GM12891 (cell line): Measurements from ENCODE around the gene CA9.

Experiments used
- DNase-seq: peaks from one replicate; pipeline ENCODE4 v3.0.0; 2011; ENCODE audit warnings: low spot score; ENCODE audit not compliant: insufficient read length
- FAIRE-seq: peaks from 2 replicates; lab custom pipeline; 2011; peaks lifted over from hg19 to GRCh38; lab: Jason Lieb, UNC
- PAX5 ChIP-seq: IDR thresholded peaks from 2 replicates; pipeline ENCODE4 v1.6.1; 2011; ENCODE audit warnings: low read length, moderate library complexity, mild to moderate bottlenecking; ENCODE audit not compliant: insufficient read depth, severe bottlenecking
- POLR2A ChIP-seq: IDR thresholded peaks from 2 replicates; pipeline ENCODE4 v1.6.1; 2011; ENCODE audit warnings: low read depth, low read length, control low read depth
- POLR2AphosphoS5 ChIP-seq: IDR thresholded peaks from 2 replicates; pipeline ENCODE4 v1.6.1; 2011; ENCODE audit warnings: low read depth, low read length, control low read depth
- POU2F2 ChIP-seq: IDR thresholded peaks from 2 replicates; pipeline ENCODE4 v1.6.1; 2011; ENCODE audit warnings: low read depth, mild to moderate bottlenecking, control low read depth, low read length, moderate library complexity
- SPI1 ChIP-seq: IDR thresholded peaks from 2 replicates; pipeline ENCODE4 v1.6.1; 2011; ENCODE audit warnings: low read depth, low read length, control low read depth
- TAF1 ChIP-seq: IDR thresholded peaks from 2 replicates; pipeline ENCODE4 v1.6.1; 2011; ENCODE audit warnings: low read depth, low read length, control low read depth

CA9 gene

DNA sequence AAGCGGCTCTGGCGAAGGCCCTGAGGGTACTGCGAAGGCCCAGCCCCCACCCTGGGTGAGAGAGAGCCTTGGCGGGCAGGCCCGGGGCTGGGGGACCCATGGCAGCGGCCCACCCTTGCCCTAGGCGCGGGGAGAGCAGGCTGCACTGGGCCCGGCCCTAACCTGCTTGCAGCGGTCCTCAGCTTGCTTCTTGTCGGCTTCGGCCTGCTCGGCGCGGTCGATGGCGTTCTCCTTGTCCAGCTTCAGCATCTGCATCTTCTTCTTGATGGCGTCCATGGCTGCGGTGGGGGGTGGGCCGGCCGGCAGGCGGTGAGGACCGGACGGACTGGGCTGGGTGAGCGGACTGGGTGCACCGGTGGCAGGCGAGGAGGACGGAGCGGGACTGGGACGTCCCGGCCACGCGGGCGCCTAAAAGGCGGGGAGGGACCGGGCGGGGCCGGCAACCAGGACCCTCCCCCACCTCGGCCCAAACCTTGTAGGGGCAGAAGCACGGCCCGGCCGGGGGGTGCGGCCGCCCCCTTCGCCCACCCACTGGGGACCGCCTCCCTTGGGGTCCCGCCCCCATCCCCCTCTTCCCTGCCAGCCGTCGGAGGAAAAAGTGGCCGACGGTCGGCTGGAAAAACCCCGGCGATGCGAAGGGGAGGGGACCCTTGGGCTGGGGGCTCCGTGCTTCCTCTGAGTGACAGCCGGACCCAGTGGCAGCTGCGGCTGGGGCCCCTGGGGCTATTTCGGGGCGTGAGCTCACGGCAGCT lies 16.0 kb downstream of the CA9 start, which contains the start of gene TPM2:
Gene TPM2 (minus strand): TSS at position 384 of the 752 bp plus-strand sequence. CDS start 108 bp downstream, at position 276.
- FAIRE-seq: no peak
- peak; percentile 53 for DNase-seq
- no peak for TF ChIP-seq POU2F2
- TF ChIP-seq TAF1: no peak
- no peak for TF ChIP-seq SPI1
- no peak for TF ChIP-seq PAX5
- TF ChIP-seq POLR2AphosphoS5: 0 out of 2 replicates have a peak, but pooled peaks have one; percentile 48
- TF ChIP-seq POLR2A: peak; percentile 44; the same call in 1 of the 2 replicates

DNA sequence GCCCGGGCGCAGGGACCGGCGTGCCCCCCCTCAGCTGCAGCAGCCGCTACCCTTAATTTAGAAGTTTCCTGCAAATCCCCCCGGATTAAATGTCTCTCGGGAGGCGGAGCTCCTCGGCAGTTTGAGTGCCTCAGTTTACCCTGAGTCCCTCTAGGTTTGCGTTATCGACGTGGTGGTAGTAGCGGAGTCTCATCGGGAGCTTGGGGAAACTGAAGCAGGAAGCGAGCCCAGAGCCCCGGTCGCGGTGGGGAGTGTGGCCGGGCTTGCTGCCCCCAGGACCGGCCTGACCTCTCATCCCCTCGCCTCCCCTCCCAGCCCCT lies 16.5 kb downstream of the CA9 start:
- DNase-seq (no peak), FAIRE-seq (peak; percentile 63)
- TF ChIP-seq POU2F2: no peak
- TF ChIP-seq PAX5: no peak
- TF ChIP-seq POLR2AphosphoS5: no peak
- no peak for TF ChIP-seq SPI1
- TF ChIP-seq POLR2A: no peak
- no peak for TF ChIP-seq TAF1

DNA sequence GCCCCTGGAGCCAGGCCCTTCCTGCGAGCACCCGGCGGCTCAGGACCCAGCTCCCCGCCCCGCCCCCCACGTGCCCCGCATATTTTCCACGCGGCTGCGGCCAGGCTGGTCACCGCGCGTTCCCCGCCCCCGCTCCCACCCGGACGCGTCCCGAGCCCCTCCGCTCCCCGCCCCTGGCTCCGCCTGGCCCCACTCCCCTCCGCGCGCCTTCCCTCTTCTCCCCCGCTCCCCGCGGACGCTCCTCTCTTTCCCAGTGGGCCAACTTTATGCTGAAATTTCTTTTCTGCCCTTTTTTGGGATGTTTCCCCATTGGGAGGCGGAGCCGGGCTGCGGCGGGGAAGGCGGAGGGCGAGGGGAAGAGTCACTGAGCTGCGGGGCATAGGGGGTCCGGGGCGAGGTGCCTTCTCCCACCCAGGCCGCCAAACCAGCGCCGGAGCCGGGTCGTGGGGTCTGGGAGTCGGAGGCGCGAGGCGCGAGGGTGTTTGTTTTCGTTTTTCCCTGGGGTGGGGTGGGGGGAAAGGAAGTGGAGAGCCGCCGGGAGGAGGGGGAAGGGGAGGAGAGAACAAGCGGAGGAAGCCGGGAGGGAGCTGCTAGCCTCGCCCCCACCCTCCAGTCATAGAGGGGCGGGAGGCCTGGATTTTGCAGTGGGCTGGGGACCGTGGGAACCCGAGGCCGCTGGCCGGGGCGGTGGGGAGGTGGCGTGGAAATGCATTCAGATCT lies 17.0 kb downstream of the CA9 start:
- TF ChIP-seq POLR2A: no peak
- no peak for TF ChIP-seq POLR2AphosphoS5
- no peak for TF ChIP-seq TAF1
- TF ChIP-seq POU2F2: no peak
- TF ChIP-seq SPI1: no peak
- TF ChIP-seq PAX5: no peak
- DNase-seq: peak; percentile 54

DNA sequence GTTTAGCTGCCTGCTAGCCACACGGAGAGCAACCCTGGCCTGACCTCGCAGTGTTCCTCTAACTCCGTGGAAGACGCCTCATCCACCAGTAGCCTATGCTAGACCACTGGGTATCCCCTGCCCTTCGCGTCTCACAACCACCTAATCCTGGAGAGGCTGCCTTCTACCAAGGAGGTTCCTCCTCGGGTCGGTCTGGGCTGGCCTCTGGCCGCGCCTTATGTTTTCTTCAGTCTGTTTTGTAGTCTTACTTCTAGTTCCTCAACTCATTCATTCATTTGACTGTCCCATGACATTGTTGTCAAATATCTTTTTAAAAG lies 17.6 kb downstream of the CA9 start:
- DNase-seq (no peak), FAIRE-seq (no peak)
- TF ChIP-seq POU2F2 (no peak), TAF1 (no peak), SPI1 (no peak), POLR2AphosphoS5 (no peak), POLR2A (no peak), PAX5 (no peak)

More for the DNA sequence above, 17.0 kb downstream of the CA9 start:
- peak; percentile 66 for FAIRE-seq

DNA sequence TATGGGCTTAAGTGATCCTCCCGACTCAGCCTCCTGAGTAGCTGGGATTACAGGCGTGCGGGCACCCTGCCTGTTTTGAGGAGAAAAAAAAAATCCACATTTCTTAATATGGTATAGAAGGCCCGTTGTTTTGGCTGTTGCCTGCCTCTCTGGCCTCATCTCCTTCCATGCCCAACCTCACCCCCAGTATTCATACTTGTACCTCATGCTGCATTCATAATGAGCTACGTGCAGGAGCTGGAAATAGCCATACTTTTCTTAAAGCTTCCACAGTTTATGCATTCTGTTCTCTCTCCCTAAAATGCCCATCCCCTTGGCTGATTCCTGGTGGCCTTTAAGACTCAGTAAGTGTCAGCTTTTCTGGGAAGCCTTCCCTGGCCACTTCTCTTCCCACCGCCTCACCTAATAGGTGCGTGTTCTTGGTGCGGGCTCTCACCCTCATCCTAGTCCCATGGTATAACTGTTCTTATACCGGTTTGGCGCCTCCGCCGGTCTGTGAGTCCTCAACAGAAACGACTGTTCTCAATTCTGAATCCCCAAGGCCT lies 18.1 kb downstream of the CA9 start:
- no peak for FAIRE-seq

DNA sequence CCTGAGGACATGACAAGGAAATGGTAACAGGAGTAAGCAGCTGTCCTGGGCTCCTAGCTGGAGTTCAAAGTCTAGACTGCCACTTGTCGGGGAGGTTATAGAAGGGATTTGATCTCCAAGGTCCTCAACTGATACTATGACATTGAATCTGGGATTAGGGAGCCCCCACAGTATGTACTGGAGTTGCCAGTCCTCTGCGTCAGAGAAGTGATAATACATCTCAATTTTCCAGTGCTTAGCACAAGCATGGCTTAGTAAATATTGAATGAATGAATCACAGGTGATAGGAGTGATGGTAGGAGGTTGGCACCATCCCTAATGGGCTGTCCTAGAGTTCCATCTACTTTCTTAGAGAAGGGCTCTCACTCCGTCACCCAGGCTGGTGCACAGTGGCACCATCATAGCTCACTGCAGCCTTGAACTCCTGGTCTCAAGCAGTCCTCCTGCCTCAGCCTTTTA lies 22.2 kb downstream of the CA9 start:
- DNase-seq: no peak
- no peak for FAIRE-seq
- TF ChIP-seq PAX5 (no peak), POLR2A (no peak), SPI1 (no peak), TAF1 (no peak), POU2F2 (no peak), POLR2AphosphoS5 (no peak)

More for the DNA sequence above, 18.1 kb downstream of the CA9 start:
- TF ChIP-seq POU2F2 (no peak), POLR2AphosphoS5 (no peak), PAX5 (no peak), TAF1 (no peak)
- no peak for DNase-seq

DNA sequence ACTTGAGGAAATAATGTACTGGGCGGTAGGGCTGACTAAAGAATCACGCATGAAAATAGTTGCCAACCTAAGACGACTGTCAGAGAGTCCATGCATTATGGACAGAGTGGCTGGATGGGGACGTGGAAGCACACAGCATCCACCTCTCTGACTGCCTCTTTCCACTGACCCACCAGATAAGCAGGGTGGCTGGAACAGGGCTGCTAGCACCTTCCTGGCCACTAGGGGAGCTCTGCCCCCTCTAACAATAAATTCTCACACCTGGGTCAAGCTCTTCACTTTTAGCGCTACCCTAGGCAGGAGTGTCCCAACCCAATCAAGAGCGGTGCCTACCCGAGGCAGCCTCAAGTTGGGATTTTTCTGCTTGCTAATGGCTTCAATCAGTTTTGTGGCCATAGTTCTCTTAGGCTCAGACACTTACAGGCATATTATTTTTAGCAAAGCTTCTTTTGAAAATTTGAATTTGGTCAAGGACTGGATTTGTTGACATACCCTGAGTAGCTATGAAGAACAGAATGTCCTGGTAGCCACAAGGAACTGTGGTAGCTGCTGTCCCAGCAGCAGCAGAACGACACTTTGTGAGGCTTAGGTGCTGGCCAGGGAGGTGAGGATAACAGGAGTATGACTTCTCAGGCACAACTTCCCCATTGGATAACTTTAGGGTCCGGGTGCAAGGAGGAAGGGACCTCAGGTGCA lies 22.9 kb downstream of the CA9 start:
- FAIRE-seq: peak; percentile 91
- DNase-seq: peak; percentile 76
- TF ChIP-seq SPI1 (no peak), POLR2A (no peak), PAX5 (no peak), POLR2AphosphoS5 (no peak), TAF1 (no peak), POU2F2 (no peak)

DNA sequence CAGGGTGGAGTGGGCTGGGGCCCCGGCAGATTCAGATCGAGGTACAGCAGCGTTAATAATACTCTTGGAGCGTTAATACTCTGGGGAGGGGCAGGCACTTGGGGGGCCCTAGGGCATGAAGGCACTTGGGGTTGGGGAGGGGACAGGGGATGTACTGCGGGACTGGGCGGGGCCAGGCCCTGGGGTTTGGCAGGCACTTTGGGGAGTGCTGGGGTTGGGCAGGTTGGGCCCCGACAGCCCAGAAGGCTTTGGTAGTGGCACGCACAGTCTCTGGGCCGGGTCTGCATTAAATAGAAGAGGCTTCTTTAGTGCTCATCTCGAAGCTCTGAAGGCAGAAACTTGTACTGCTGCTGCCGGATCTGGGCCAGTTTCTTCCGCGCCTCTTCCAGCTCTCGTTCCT lies 23.8 kb downstream of the CA9 start:
- DNase-seq (no peak), FAIRE-seq (no peak)
- no peak for TF ChIP-seq POLR2AphosphoS5
- TF ChIP-seq SPI1: no peak
- TF ChIP-seq PAX5: no peak
- TF ChIP-seq POLR2A: no peak
- no peak for TF ChIP-seq POU2F2
- no peak for TF ChIP-seq TAF1

DNA sequence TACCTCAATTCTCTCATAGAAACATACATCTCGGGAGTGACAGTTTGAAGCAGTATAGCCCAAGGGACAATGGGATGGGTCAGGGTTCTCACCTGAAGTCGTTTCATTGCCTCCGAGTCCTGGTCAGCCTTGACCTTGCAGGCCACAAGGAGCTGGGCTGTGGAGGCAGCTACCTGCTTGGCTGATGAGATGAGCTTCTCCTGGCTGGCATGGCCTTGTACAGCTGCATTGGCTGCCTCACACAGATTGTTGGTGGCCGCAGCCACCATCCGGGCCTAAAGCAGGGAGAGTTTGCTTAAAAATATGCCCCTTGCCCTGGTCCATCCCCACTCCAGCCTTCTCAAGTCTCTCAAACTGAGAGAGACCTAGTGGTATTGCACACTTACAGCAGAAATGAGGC lies 24.5 kb downstream of the CA9 start:
- TF ChIP-seq POLR2A (no peak), POU2F2 (no peak), SPI1 (no peak), TAF1 (no peak), POLR2AphosphoS5 (no peak), PAX5 (no peak)
- FAIRE-seq: no peak
- no peak for DNase-seq
